Stimulated activated CD8-positive, alpha-beta memory T cell treated with anti-CD3 and anti-CD28 coated beads, Interleukin-2, amount 100 ng/mL, for 1 hour (primary cell): ENCODE data around the gene CHST8.

Experiments used
- DNase-seq, 2 donors: peaks; one replicate each; pipeline ENCODE4 v3.0.0-alpha.2; 2020; ENCODE audit warnings: low read depth in 2 of 2

CHST8 gene

GRCh38 chr19:33717878-33718277, 96.1 kb downstream of the CHST8 start:
- DNase-seq: no peak

GRCh38 chr19:33718651-33719254, 97.0 kb downstream of the CHST8 start:
- DNase-seq: no peak

- DNase-seq: no peak
Observed at GRCh38 chr19:33719366-33720154, 97.8 kb downstream of the CHST8 start.

GRCh38 chr19:33720155-33720493, 98.4 kb downstream of the CHST8 start:
- no peak for DNase-seq

GRCh38 chr19:33720691-33721682, 99.2 kb downstream of the CHST8 start:
- no peak for DNase-seq

- DNase-seq: no peak
Observed at GRCh38 chr19:33721735-33722297, 100.1 kb downstream of the CHST8 start.

GRCh38 chr19:33722456-33723239, 100.9 kb downstream of the CHST8 start:
- DNase-seq: no peak

GRCh38 chr19:33723512-33723911, 101.8 kb downstream of the CHST8 start:
- no peak for DNase-seq

GRCh38 chr19:33724021-33724720, 102.4 kb downstream of the CHST8 start:
- DNase-seq: no peak

GRCh38 chr19:33724721-33725060, 102.9 kb downstream of the CHST8 start:
- no peak for DNase-seq

GRCh38 chr19:33725567-33725966, 103.8 kb downstream of the CHST8 start:
- DNase-seq: no peak

GRCh38 chr19:33726756-33727155, 105.0 kb downstream of the CHST8 start:
- DNase-seq: no peak

GRCh38 chr19:33727331-33727998, 105.7 kb downstream of the CHST8 start:
- no peak for DNase-seq

- DNase-seq: no peak
Observed at GRCh38 chr19:33728141-33728540, 106.4 kb downstream of the CHST8 start.

GRCh38 chr19:33730858-33731607, 109.3 kb downstream of the CHST8 start:
- no peak for DNase-seq

GRCh38 chr19:33731881-33732280, 110.1 kb downstream of the CHST8 start:
- no peak for DNase-seq

- no peak for DNase-seq
Observed at GRCh38 chr19:33734913-33735312, 113.2 kb downstream of the CHST8 start.

GRCh38 chr19:33736158-33736557, 114.4 kb downstream of the CHST8 start:
- no peak for DNase-seq

- no peak for DNase-seq
Observed at GRCh38 chr19:33736787-33737186, 115.0 kb downstream of the CHST8 start.
